ENCODE results near the gene STRAP. TPM values are rescaled to one million over a fixed set of nuclear protein-coding genes. Genes with fewer than 3 reads are reported as not detected.
"Not testable (repeated sequence)": the region's sequence is repeated elsewhere in the genome, so short reads cannot be mapped to it uniquely, and the experiment has no call there.

The STRAP gene
- total RNA-seq, 2 donors from 2014 or later = 98.1 to 108 TPM

DNA sequence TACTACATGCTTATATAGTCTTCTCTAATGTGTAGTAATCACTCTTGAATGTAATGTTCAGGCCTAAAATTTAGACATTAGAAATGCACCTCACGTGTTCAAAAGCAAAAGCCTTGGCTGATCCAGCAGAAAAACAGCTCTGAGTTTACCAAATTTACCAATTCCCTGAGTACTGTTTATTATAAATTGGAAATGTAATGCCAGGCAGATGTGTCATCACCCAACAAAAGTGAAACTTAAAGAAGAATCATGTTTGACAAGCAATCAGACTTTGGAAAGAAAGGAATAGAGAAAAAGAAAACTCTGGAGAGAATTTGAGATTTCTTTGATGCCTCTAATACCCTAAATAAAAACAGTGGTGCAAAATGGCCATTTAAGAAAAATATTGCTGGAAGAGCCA, 26.5 kb upstream of the STRAP start:
- no peak for DNase-seq
- H3K9me3 ChIP-seq (ENCODE audit: control insufficient read depth, low read length, poor library complexity, severe bottlenecking) = no peaks in the 10 kb centered on the region
- Mint-ChIP-seq H3K27me3 (peaks cover 35% of the 10 kb centered on the region), H3K27ac (no peak overlapping the region), H3K4me1 (peaks cover 2% of the 10 kb centered on the region), H3K36me3 (ENCODE audit: low read depth) (no peaks in the 10 kb centered on the region), H3K4me3 (no peak overlapping the region)
- ATAC-seq = no peak

DNA sequence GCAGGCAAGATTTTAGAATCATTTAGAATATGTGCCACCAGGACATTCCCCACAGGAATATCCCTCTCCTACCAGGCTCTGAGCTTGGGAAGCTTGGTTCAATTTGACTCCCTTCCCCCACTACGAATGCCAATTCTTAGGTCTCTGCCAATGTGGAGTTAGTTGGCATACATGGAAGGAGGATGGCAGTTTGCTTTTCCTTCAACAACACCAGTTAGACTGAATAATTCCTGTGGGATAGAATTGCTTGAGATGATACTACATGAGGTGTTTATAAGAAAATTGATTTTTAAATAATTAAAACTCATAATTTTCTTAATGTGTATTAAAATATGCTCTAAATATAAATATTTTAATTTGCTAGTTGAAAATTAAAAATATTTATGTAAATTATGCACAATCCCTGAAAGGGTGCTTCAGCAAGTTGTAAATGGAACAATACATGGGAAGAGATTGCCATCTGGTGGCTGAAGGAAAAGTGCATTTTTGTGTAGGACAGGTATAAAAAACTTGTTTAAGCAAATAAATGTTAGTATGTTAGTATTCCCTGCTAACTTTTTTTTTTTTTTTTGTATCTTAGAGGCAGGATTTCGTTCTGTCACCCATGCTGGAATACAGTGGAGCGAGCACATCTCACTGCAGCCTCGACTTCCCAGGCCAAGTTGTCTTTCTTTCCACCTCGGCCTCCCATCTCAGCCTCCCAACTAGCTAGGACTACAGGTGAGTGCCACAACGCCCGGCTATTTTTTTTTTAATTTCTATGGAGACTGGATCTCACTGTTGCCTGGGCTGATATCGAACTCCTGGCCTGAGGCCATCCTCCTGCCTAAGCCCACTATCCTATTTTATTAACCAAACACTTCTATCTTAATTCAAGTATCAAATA, 25.8 kb upstream of the STRAP start:
- no peaks in the 10 kb centered on the region for H3K9me3 ChIP-seq (ENCODE audit: control insufficient read depth, low read length, poor library complexity, severe bottlenecking)
- ATAC-seq (peak; percentile 66), DNase-seq (peak in 1 of 3 donors; percentile 18)
- no peak overlapping the region for H3K4me3 Mint-ChIP-seq
- peaks cover 2% of the 10 kb centered on the region for H3K4me1 Mint-ChIP-seq
- no peak overlapping the region for H3K27ac Mint-ChIP-seq
- no peaks in the 10 kb centered on the region for H3K36me3 Mint-ChIP-seq (ENCODE audit: low read depth)
- H3K27me3 Mint-ChIP-seq = peaks cover 39% of the 10 kb centered on the region

DNA sequence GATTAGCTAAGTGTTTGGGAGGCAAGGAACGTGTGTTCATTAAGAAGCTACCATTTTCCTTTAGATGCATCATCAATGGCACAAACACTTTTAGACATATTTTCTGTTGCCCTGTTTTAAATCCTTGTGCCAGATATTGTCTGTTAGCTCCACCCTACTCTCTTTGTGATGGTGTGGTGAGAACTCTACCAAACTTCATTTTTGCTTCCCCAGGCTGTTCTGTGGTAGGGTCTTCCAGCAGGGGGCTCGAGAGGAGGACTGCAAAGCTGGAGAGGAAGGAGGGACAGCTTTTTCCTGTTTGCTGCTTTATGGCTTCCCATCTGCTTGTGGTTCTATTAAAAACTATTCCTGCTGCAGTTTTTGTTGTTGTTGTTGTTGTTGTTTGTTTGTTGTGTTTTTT, 23.8 kb upstream of the STRAP start:
- H3K36me3 Mint-ChIP-seq (ENCODE audit: low read depth) = no peaks in the 10 kb centered on the region
- H3K4me3 Mint-ChIP-seq = no peak overlapping the region
- no peaks in the 10 kb centered on the region for H3K9me3 ChIP-seq (ENCODE audit: control insufficient read depth, low read length, poor library complexity, severe bottlenecking)
- no peak for DNase-seq
- peaks cover 2% of the 10 kb centered on the region for H3K4me1 Mint-ChIP-seq
- ATAC-seq = no peak
- H3K27ac Mint-ChIP-seq = no peak overlapping the region
- H3K27me3 Mint-ChIP-seq = peaks cover 40% of the 10 kb centered on the region

- DNase-seq = no peak
- peaks cover 8% of the 10 kb centered on the region for H3K4me1 Mint-ChIP-seq
- no peaks in the 10 kb centered on the region for H3K36me3 Mint-ChIP-seq (ENCODE audit: low read depth)
- peaks cover 47% of the 10 kb centered on the region for H3K27me3 Mint-ChIP-seq
- no peak overlapping the region for H3K4me3 Mint-ChIP-seq
- H3K9me3 ChIP-seq (ENCODE audit: control insufficient read depth, low read length, poor library complexity, severe bottlenecking) = no peaks in the 10 kb centered on the region
- no peak overlapping the region for H3K27ac Mint-ChIP-seq
- ATAC-seq = no peak
Observed at GRCh38 chr12:15859116-15859515, 23.1 kb upstream of the STRAP start.

DNA sequence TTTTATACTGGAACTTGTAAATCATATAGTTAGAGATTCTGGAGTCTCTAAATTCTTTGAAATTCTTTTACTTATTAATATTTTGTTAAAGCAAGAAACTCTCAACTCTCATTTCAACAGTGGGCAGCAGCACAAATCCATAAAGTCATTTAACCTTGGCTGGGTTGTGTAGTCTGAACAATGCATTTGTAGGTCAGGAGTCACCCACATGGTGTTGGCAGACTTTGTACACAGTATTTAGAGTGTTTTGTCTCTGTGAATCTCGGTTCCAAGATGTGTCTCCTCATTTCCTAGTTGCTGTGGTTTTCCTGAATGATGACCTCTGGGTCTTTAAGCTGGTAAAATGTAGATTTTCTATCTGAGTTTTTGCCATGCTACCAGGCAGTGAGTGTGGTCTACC, 20.8 kb upstream of the STRAP start:
- no peaks in the 10 kb centered on the region for H3K36me3 Mint-ChIP-seq (ENCODE audit: low read depth)
- no peak overlapping the region for H3K27ac Mint-ChIP-seq
- peaks cover 56% of the 10 kb centered on the region for H3K27me3 Mint-ChIP-seq
- DNase-seq = no peak
- H3K4me1 Mint-ChIP-seq = peaks cover 8% of the 10 kb centered on the region
- H3K9me3 ChIP-seq (ENCODE audit: control insufficient read depth, low read length, poor library complexity, severe bottlenecking) = no peaks in the 10 kb centered on the region
- no peak overlapping the region for H3K4me3 Mint-ChIP-seq
- ATAC-seq = no peak

DNA sequence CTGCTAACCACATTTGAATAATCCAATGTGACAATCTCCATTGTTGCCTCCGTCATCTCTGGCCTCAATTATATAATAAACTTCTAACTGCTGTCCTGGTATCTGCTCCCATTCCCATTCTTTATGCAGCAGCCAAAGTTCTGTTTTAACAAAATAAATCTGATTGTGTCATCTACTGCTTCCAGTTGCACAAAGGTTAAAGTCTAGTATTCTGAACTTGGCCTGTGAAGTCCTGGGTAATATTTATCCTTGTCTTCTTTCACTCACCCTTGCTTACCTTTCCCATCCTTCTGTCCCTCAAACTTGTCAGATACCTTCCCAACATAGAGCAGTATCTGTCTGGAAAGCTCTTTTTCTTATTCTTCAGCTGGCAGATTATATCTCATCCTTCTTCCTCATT, 19.3 kb upstream of the STRAP start:
- Mint-ChIP-seq H3K4me3 (no peak overlapping the region), H3K27me3 (peaks cover 59% of the 10 kb centered on the region), H3K36me3 (ENCODE audit: low read depth) (no peaks in the 10 kb centered on the region), H3K4me1 (peaks cover 8% of the 10 kb centered on the region), H3K27ac (no peak overlapping the region)
- DNase-seq (no peak), ATAC-seq (no peak)
- no peaks in the 10 kb centered on the region for H3K9me3 ChIP-seq (ENCODE audit: control insufficient read depth, low read length, poor library complexity, severe bottlenecking)

GRCh38 chr12:15863372-15863771, 18.8 kb upstream of the STRAP start:
- Mint-ChIP-seq H3K4me3 (no peak overlapping the region), H3K4me1 (peaks cover 8% of the 10 kb centered on the region), H3K27ac (no peak overlapping the region), H3K27me3 (peaks cover 55% of the 10 kb centered on the region), H3K36me3 (ENCODE audit: low read depth) (no peaks in the 10 kb centered on the region)
- no peaks in the 10 kb centered on the region for H3K9me3 ChIP-seq (ENCODE audit: control insufficient read depth, low read length, poor library complexity, severe bottlenecking)
- ATAC-seq (no peak), DNase-seq (no peak)

GRCh38 chr12:15863984-15864383, 18.2 kb upstream of the STRAP start:
- Mint-ChIP-seq H3K27ac (no peak overlapping the region), H3K36me3 (ENCODE audit: low read depth) (no peaks in the 10 kb centered on the region), H3K27me3 (peaks cover 49% of the 10 kb centered on the region), H3K4me3 (no peak overlapping the region), H3K4me1 (peaks cover 6% of the 10 kb centered on the region)
- no peak for DNase-seq
- no peak for ATAC-seq
- no peaks in the 10 kb centered on the region for H3K9me3 ChIP-seq (ENCODE audit: control insufficient read depth, low read length, poor library complexity, severe bottlenecking)

DNA sequence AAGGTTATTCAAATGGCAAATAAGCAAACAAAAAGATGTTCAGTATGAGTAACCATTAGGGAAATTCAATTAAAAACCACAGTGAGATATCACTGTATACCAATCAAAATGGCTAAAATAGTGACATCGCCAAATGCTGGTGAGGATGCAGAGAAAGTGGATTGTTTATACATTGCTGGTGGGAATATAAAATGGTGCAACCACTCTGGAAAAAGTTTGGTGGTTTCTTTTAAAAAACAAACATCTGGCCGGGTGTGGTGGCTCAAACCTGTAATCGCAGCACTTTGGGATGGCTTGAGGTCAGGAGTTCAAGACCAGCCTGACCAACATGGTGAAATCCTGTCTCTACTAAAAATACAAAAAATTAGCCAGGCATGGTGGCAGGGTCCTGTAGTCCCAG, 14.0 kb upstream of the STRAP start:
- Mint-ChIP-seq H3K4me1 (peaks cover 6% of the 10 kb centered on the region), H3K4me3 (no peak overlapping the region), H3K27ac (no peak overlapping the region), H3K27me3 (peaks cover 25% of the 10 kb centered on the region), H3K36me3 (ENCODE audit: low read depth) (no peaks in the 10 kb centered on the region)
- no peak for ATAC-seq
- DNase-seq = no peak
- no peaks in the 10 kb centered on the region for H3K9me3 ChIP-seq (ENCODE audit: control insufficient read depth, low read length, poor library complexity, severe bottlenecking)

DNA sequence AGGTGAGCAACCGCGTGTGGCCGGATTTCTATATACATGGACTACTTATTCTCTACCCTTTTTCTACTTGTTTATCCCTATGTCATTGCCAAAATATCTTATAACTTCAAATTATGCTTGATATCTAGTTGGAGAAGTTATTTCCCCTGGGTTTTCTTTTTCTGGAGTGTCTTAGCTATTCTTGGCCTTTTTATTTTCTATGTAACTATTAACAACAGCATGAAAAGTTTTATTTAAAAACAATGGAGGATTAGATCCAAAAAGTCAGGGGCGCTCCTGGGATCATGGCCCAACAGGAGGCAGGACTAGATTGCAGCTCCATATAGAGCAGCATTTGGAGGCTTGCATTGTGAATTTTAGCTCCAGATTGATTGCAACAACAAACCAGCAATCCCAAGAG, 8.6 kb upstream of the STRAP start:
- H3K27me3 Mint-ChIP-seq = peaks cover 22% of the 10 kb centered on the region
- DNase-seq (no peak), ATAC-seq (no peak)
- H3K4me1 Mint-ChIP-seq = no peaks in the 10 kb centered on the region
- H3K36me3 Mint-ChIP-seq (ENCODE audit: low read depth) = no peaks in the 10 kb centered on the region
- H3K9me3 ChIP-seq (ENCODE audit: control insufficient read depth, low read length, poor library complexity, severe bottlenecking) = no peaks in the 10 kb centered on the region
- H3K4me3 Mint-ChIP-seq = peak overlapping the region; percentile 67
- no peak overlapping the region for H3K27ac Mint-ChIP-seq

DNA sequence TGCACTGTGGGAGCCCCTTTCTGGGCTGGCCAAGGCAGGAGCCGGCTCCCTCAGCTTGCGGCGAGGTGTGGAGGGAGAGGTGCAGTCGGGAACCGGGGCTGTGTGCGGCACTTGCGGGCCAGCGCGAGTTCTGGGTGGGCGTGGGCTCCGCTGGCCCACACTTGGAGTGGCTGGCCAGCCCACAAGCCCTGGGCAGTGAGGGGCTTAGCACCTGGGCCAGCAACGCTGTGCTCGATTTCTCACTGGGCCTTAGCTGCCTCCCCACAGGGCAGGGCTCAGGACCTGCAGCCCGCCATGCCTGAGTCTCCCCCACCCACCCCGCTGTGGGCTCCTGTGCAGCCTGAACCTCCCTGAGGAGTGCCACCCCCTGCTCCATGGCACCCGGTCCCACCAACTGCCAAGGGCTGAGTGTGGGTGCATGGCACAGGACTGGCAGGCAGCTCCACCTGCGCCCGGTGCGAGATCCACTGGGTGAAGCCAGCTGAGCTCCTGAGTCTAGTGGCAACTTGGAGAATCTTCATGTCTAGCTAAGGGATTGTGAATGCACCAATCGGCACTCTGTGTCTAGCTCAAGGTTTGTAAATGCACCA, 7.5 kb upstream of the STRAP start:
- not testable (repeated sequence) for H3K9me3 ChIP-seq (ENCODE audit: control insufficient read depth, low read length, poor library complexity, severe bottlenecking); H3K27ac Mint-ChIP-seq; H3K4me3 Mint-ChIP-seq; DNase-seq; H3K36me3 Mint-ChIP-seq (ENCODE audit: low read depth); H3K4me1 Mint-ChIP-seq; ATAC-seq
- peaks cover 22% of the 10 kb centered on the region for H3K27me3 Mint-ChIP-seq

DNA sequence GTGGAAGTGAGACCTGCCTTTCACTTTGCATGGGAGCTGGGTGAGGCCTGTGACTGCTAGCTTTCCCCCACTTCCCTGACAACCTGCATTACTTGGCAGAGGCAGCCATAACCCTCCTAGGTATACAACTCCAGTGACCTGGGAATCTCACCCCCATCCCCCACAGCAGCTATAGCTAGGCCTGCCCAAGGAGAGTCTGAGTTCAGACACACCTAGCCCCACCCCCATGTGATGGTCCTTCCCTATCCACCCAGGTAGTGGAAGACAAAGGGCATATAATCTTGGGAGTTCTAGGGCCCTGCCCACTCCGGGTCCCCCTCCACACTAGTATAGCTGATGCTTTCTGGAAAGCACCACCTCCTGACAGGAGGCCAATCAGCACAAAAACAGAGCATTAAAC, 6.3 kb upstream of the STRAP start:
- Mint-ChIP-seq H3K27me3 (peaks cover 22% of the 10 kb centered on the region), H3K4me1 (peaks cover 3% of the 10 kb centered on the region), H3K36me3 (ENCODE audit: low read depth) (no peaks in the 10 kb centered on the region), H3K4me3 (peak overlapping the region; percentile 31), H3K27ac (no peak overlapping the region)
- no peaks in the 10 kb centered on the region for H3K9me3 ChIP-seq (ENCODE audit: control insufficient read depth, low read length, poor library complexity, severe bottlenecking)
- DNase-seq = no peak
- ATAC-seq = no peak

DNA sequence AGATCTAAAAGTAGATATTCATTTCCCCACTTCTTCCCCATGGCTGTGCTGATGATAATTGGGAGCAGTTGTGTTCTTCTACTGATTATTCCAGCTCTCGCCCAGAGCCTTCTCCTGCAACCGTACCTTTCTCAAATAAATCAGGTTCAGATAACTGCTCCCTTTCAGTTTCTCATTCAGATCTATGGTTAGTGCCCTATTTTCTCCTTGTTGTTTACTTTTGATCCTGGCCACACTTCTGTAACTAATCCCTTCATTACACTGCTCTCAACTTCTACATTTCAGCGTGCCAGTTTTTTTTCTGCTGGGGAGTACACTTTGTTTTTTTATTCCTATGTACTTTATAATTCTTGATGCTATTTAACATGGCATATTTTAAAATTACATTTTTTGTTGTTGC, 2.8 kb upstream of the STRAP start:
- H3K4me3 Mint-ChIP-seq = no peak overlapping the region
- no peaks in the 10 kb centered on the region for H3K9me3 ChIP-seq (ENCODE audit: control insufficient read depth, low read length, poor library complexity, severe bottlenecking)
- DNase-seq (no peak), ATAC-seq (no peak)
- H3K4me1 Mint-ChIP-seq = peaks cover 15% of the 10 kb centered on the region
- peaks cover 11% of the 10 kb centered on the region for H3K27me3 Mint-ChIP-seq
- peaks cover 3% of the 10 kb centered on the region for H3K36me3 Mint-ChIP-seq (ENCODE audit: low read depth)
- H3K27ac Mint-ChIP-seq = no peak overlapping the region

- DNase-seq (no peak), ATAC-seq (no peak)
- no peaks in the 10 kb centered on the region for H3K9me3 ChIP-seq (ENCODE audit: control insufficient read depth, low read length, poor library complexity, severe bottlenecking)
- H3K4me1 Mint-ChIP-seq = peaks cover 19% of the 10 kb centered on the region
- peaks cover 3% of the 10 kb centered on the region for H3K36me3 Mint-ChIP-seq (ENCODE audit: low read depth)
- H3K4me3 Mint-ChIP-seq = no peak overlapping the region
- H3K27me3 Mint-ChIP-seq = peaks cover 11% of the 10 kb centered on the region
- H3K27ac Mint-ChIP-seq = peak overlapping the region; percentile 99
Observed at GRCh38 chr12:15880721-15881120, 1.5 kb upstream of the STRAP start.
